Measurements from ENCODE around the gene CELF4.

Gene CELF4

DNA sequence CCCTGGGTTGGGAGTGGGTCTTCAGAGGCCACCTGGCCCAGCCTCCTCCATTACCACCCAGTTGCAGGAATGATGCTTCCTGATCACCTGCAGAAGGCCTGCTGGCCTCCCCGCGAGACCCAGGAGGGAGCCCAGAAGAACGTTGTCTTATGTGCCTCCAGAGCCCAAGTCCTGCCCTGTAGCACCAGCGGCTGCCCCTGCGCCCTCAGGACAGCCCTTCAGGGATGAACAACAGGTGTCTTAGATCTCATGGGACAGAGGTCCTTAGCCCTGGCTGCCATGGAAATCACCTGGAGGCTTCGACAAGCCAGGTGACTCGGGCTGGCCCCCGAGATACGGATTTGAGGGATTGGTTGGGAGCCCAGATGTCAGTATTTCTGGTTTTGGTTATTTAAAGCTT lies 278.8 kb downstream of the CELF4 start:
- Histone ChIP-seq H3K27ac (ENCODE audit: insufficient read depth, low read length, poor library complexity, severe bottlenecking) (no peak overlapping the region), H3K9me3 (ENCODE audit: control insufficient read depth, low read length) (no peaks in the 10 kb centered on the region), H3K4me1 (ENCODE audit: control insufficient read depth, insufficient read depth, low read length, poor library complexity, severe bottlenecking) (no peaks in the 10 kb centered on the region), H3K36me3 (ENCODE audit: control insufficient read depth, insufficient read depth, low read length) (no peaks in the 10 kb centered on the region), H3K4me3 (ENCODE audit: insufficient read depth, low read depth, low read length, poor library complexity, severe bottlenecking) (no peak overlapping the region), H3K27me3 (replicated peaks; ENCODE audit: control insufficient read depth, insufficient read depth, low read length, poor library complexity, severe bottlenecking) (no peaks in the 10 kb centered on the region)
- DNase-seq, result no peak

- Histone ChIP-seq H3K27me3 (replicated peaks; ENCODE audit: control insufficient read depth, insufficient read depth, low read length, poor library complexity, severe bottlenecking) (no peaks in the 10 kb centered on the region), H3K4me3 (ENCODE audit: insufficient read depth, low read depth, low read length, poor library complexity, severe bottlenecking) (no peak overlapping the region), H3K36me3 (ENCODE audit: control insufficient read depth, insufficient read depth, low read length) (no peaks in the 10 kb centered on the region), H3K4me1 (ENCODE audit: control insufficient read depth, insufficient read depth, low read length, poor library complexity, severe bottlenecking) (no peaks in the 10 kb centered on the region), H3K27ac (ENCODE audit: insufficient read depth, low read length, poor library complexity, severe bottlenecking) (no peak overlapping the region), H3K9me3 (ENCODE audit: control insufficient read depth, low read length) (no peaks in the 10 kb centered on the region)
- no peak for DNase-seq
These were observed 279.8 kb downstream of the CELF4 start for GRCh38 chr18:37285825-37286224.

DNA sequence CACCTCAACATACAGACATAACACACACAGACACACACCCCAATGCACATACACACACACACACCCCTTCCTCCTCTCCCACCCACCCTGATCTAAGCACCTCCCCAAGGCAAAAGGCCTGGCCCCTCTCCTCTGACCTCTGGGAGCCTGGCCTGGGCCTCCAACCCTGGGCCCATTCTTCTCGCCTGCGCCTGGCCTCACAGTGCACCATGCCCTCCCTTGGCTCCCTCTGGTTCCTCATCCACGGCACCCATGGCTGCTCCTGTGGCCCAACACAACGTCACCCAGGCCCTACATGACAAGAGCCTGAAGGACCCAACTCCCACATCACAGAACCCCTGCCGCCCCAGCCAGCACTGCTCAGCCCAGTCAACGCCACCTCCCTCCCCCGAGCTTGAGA lies 281.3 kb downstream of the CELF4 start:
- DNase-seq, result no peak
- Histone ChIP-seq H3K27me3 (replicated peaks; ENCODE audit: control insufficient read depth, insufficient read depth, low read length, poor library complexity, severe bottlenecking) (no peaks in the 10 kb centered on the region), H3K36me3 (ENCODE audit: control insufficient read depth, insufficient read depth, low read length) (no peaks in the 10 kb centered on the region), H3K27ac (ENCODE audit: insufficient read depth, low read length, poor library complexity, severe bottlenecking) (no peak overlapping the region), H3K4me1 (ENCODE audit: control insufficient read depth, insufficient read depth, low read length, poor library complexity, severe bottlenecking) (no peaks in the 10 kb centered on the region), H3K4me3 (ENCODE audit: insufficient read depth, low read depth, low read length, poor library complexity, severe bottlenecking) (no peak overlapping the region), H3K9me3 (ENCODE audit: control insufficient read depth, low read length) (no peaks in the 10 kb centered on the region)

GRCh38 chr18:37282386-37283037 lies 283.1 kb downstream of the CELF4 start:
- no peaks in the 10 kb centered on the region for H3K4me1 ChIP-seq (ENCODE audit: control insufficient read depth, insufficient read depth, low read length, poor library complexity, severe bottlenecking)
- no peak overlapping the region for H3K27ac ChIP-seq (ENCODE audit: insufficient read depth, low read length, poor library complexity, severe bottlenecking)
- H3K27me3 ChIP-seq (replicated peaks; ENCODE audit: control insufficient read depth, insufficient read depth, low read length, poor library complexity, severe bottlenecking), result no peaks in the 10 kb centered on the region
- DNase-seq, result no peak
- H3K36me3 ChIP-seq (ENCODE audit: control insufficient read depth, insufficient read depth, low read length), result no peaks in the 10 kb centered on the region
- H3K9me3 ChIP-seq (ENCODE audit: control insufficient read depth, low read length), result no peaks in the 10 kb centered on the region
- no peak overlapping the region for H3K4me3 ChIP-seq (ENCODE audit: insufficient read depth, low read depth, low read length, poor library complexity, severe bottlenecking)

DNA sequence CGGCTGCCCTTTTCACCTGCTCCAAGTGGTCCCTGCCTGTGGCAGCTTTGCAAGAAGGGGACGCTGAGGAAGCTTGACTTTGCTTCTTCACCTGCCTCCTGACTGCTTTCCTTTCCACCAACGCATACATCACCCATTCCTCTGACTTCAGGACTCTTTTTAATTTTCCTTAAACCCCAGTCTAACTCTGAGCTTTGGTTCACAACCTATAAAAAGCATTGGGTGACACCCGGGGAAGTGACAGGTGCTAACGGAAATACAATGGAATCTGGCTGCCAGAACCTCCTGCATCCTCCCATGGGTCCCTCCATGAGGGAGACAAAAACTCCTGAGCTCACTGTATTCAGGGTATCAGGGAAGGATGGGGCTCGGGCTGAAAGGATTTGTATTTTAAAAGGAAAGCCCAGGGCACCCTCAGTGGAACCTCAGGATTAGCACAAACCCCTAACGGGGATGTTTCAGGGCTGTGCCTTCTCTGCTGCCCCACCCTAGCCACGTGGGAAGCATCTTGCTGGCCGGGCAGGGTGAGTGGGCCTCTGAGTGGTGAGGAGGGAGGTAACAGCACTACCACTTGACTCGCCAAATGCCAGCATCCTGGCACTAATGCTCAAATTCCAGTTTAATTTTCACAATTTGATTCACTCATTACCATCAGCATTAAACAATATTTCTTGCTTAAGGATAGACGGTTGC lies 284.8 kb downstream of the CELF4 start:
- no peak for DNase-seq

DNA sequence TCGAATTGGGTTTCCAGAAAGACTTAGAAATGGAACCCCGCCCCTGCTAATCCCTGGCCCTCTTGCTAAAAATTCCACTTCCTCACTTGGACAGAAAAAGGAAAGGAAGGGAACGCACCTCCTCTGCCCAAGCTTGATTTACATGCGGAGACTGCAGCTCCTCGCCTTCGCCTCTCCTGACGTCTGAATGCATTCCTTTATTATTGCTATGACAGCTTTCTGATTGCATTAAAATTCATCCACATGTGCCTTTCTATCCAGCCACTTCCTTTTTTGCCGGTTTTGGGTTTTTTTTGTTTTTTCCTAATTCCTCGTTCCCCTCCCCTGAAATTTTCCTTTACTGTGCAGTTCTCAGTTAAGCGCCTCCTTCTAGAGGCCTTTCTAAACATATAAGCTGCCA lies 287.8 kb downstream of the CELF4 start:
- no peaks in the 10 kb centered on the region for H3K27me3 ChIP-seq (replicated peaks; ENCODE audit: control insufficient read depth, insufficient read depth, low read length, poor library complexity, severe bottlenecking)
- no peak for DNase-seq
- H3K9me3 ChIP-seq (ENCODE audit: control insufficient read depth, low read length), result no peaks in the 10 kb centered on the region
- H3K36me3 ChIP-seq (ENCODE audit: control insufficient read depth, insufficient read depth, low read length), result no peaks in the 10 kb centered on the region
- H3K4me1 ChIP-seq (ENCODE audit: control insufficient read depth, insufficient read depth, low read length, poor library complexity, severe bottlenecking), result no peaks in the 10 kb centered on the region
- no peak overlapping the region for H3K27ac ChIP-seq (ENCODE audit: insufficient read depth, low read length, poor library complexity, severe bottlenecking)
- no peak overlapping the region for H3K4me3 ChIP-seq (ENCODE audit: insufficient read depth, low read depth, low read length, poor library complexity, severe bottlenecking)

More for the DNA sequence above, 284.8 kb downstream of the CELF4 start:
- Histone ChIP-seq H3K27me3 (replicated peaks; ENCODE audit: control insufficient read depth, insufficient read depth, low read length, poor library complexity, severe bottlenecking) (no peaks in the 10 kb centered on the region), H3K9me3 (ENCODE audit: control insufficient read depth, low read length) (no peaks in the 10 kb centered on the region), H3K36me3 (ENCODE audit: control insufficient read depth, insufficient read depth, low read length) (no peaks in the 10 kb centered on the region), H3K27ac (ENCODE audit: insufficient read depth, low read length, poor library complexity, severe bottlenecking) (no peak overlapping the region), H3K4me1 (ENCODE audit: control insufficient read depth, insufficient read depth, low read length, poor library complexity, severe bottlenecking) (no peaks in the 10 kb centered on the region), H3K4me3 (ENCODE audit: insufficient read depth, low read depth, low read length, poor library complexity, severe bottlenecking) (no peak overlapping the region)

GRCh38 chr18:37276111-37276890 lies 289.3 kb downstream of the CELF4 start:
- no peaks in the 10 kb centered on the region for H3K27me3 ChIP-seq (replicated peaks; ENCODE audit: control insufficient read depth, insufficient read depth, low read length, poor library complexity, severe bottlenecking)
- H3K36me3 ChIP-seq (ENCODE audit: control insufficient read depth, insufficient read depth, low read length), result no peaks in the 10 kb centered on the region
- H3K27ac ChIP-seq (ENCODE audit: insufficient read depth, low read length, poor library complexity, severe bottlenecking), result no peak overlapping the region
- H3K9me3 ChIP-seq (ENCODE audit: control insufficient read depth, low read length), result no peaks in the 10 kb centered on the region
- DNase-seq, result no peak
- no peaks in the 10 kb centered on the region for H3K4me1 ChIP-seq (ENCODE audit: control insufficient read depth, insufficient read depth, low read length, poor library complexity, severe bottlenecking)
- no peak overlapping the region for H3K4me3 ChIP-seq (ENCODE audit: insufficient read depth, low read depth, low read length, poor library complexity, severe bottlenecking)

GRCh38 chr18:37275237-37275741 lies 290.3 kb downstream of the CELF4 start:
- Histone ChIP-seq H3K4me1 (ENCODE audit: control insufficient read depth, insufficient read depth, low read length, poor library complexity, severe bottlenecking) (no peaks in the 10 kb centered on the region), H3K36me3 (ENCODE audit: control insufficient read depth, insufficient read depth, low read length) (no peaks in the 10 kb centered on the region), H3K4me3 (ENCODE audit: insufficient read depth, low read depth, low read length, poor library complexity, severe bottlenecking) (no peak overlapping the region), H3K9me3 (ENCODE audit: control insufficient read depth, low read length) (no peaks in the 10 kb centered on the region), H3K27ac (ENCODE audit: insufficient read depth, low read length, poor library complexity, severe bottlenecking) (no peak overlapping the region), H3K27me3 (replicated peaks; ENCODE audit: control insufficient read depth, insufficient read depth, low read length, poor library complexity, severe bottlenecking) (no peaks in the 10 kb centered on the region)
- DNase-seq, result no peak

- H3K4me3 ChIP-seq (ENCODE audit: insufficient read depth, low read depth, low read length, poor library complexity, severe bottlenecking), result no peak overlapping the region
- no peaks in the 10 kb centered on the region for H3K36me3 ChIP-seq (ENCODE audit: control insufficient read depth, insufficient read depth, low read length)
- no peak for DNase-seq
- H3K9me3 ChIP-seq (ENCODE audit: control insufficient read depth, low read length), result no peaks in the 10 kb centered on the region
- H3K27me3 ChIP-seq (replicated peaks; ENCODE audit: control insufficient read depth, insufficient read depth, low read length, poor library complexity, severe bottlenecking), result no peaks in the 10 kb centered on the region
- no peaks in the 10 kb centered on the region for H3K4me1 ChIP-seq (ENCODE audit: control insufficient read depth, insufficient read depth, low read length, poor library complexity, severe bottlenecking)
- H3K27ac ChIP-seq (ENCODE audit: insufficient read depth, low read length, poor library complexity, severe bottlenecking), result no peak overlapping the region
These were observed 291.0 kb downstream of the CELF4 start for GRCh38 chr18:37274309-37275236.

Data from effector memory CD4-positive, alpha-beta T cell (primary cell).